ENCODE results near the gene ARHGAP8. TPM values are rescaled to one million over a fixed set of nuclear protein-coding genes. Genes with fewer than 3 reads are reported as not detected.
A peak's percentile ranks its signal among the peaks of the same experiment; 100 is the strongest.

The ARHGAP8 gene
- total and polyA plus RNA-seq, 4 donors: 0.69 to 8.5 (median 3.4) TPM

GRCh38 chr22:44870021-44870420 lies 117.6 kb downstream of the ARHGAP8 start:
- H3K9me3 ChIP-seq (ENCODE audit: control insufficient read depth, insufficient read depth, low read length): no peaks in the 10 kb centered on the region
- DNase-seq (ENCODE audit: low read depth in 4 of 6, low spot score in 6 of 6): peak in 1 of 6 donors; percentile 41
- H3K4me3 ChIP-seq (ENCODE audit: low read depth, low read length): no peak overlapping the region
- peaks cover 8% of the 10 kb centered on the region for H3K4me1 ChIP-seq (ENCODE audit: control insufficient read depth, insufficient read depth, low read length)
- H3K36me3 ChIP-seq (ENCODE audit: control insufficient read depth, insufficient read depth, low read length): peaks cover 15% of the 10 kb centered on the region
- no peak overlapping the region for H3K27ac ChIP-seq (ENCODE audit: low read depth, low read length)
- 60% methylated on average over 5 of the region's 5 CpGs for WGBS (ENCODE audit: insufficient coverage)
- no peaks in the 10 kb centered on the region for H3K27me3 ChIP-seq (ENCODE audit: control insufficient read depth, insufficient read depth, low read length)

DNA sequence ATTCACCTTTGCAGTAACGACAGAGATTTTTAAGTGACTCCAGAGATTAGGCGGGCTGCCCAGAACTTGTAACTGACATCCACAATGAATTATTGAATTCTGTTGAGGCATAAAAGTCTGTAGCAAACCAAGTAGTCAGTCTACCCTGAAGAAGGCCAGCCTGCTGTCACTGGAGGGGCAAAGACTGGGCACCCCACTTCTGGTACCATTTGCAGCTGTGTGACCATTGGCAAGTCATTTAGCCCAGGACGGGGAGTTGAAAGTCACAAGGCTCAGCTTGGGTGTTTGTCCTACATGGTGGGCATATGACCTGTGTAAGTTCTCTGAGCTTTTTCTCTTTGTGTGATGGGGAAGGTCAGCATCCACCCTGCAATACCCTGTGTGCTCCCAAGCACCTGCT lies 119.4 kb downstream of the ARHGAP8 start:
- no peak overlapping the region for H3K27ac ChIP-seq (ENCODE audit: low read depth, low read length)
- H3K9me3 ChIP-seq (ENCODE audit: control insufficient read depth, insufficient read depth, low read length): no peaks in the 10 kb centered on the region
- 80% methylated on average over 1 of the region's 3 CpGs for WGBS (ENCODE audit: insufficient coverage)
- peaks cover 8% of the 10 kb centered on the region for H3K4me1 ChIP-seq (ENCODE audit: control insufficient read depth, insufficient read depth, low read length)
- peaks cover 8% of the 10 kb centered on the region for H3K36me3 ChIP-seq (ENCODE audit: control insufficient read depth, insufficient read depth, low read length)
- H3K4me3 ChIP-seq (ENCODE audit: low read depth, low read length): no peak overlapping the region
- H3K27me3 ChIP-seq (ENCODE audit: control insufficient read depth, insufficient read depth, low read length): no peaks in the 10 kb centered on the region
- no peak for DNase-seq (ENCODE audit: low read depth in 4 of 6, low spot score in 6 of 6)

DNA sequence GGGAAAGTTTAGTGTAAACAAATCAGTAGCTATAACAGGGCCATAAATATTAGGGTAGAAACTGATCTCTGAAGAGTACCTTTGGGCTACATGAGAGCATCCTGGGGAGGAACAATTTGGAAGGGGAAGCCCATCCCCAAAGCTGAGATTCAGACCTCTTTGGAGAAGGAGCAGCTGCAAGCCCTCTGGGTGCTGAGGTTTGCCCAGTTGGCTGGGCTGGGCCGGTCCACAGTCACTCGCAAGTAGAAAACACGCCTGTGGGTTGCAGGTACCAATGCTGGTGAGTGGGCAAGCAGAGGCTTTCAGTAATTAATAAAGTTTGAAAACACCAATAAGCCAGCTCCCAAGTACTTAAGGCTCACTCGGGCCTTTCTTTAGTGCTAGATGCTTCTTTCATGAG lies 124.5 kb downstream of the ARHGAP8 start:
- Histone ChIP-seq H3K4me1 (ENCODE audit: control insufficient read depth, insufficient read depth, low read length) (no peaks in the 10 kb centered on the region), H3K4me3 (ENCODE audit: low read depth, low read length) (no peak overlapping the region), H3K27ac (ENCODE audit: low read depth, low read length) (no peak overlapping the region), H3K9me3 (ENCODE audit: control insufficient read depth, insufficient read depth, low read length) (no peaks in the 10 kb centered on the region), H3K27me3 (ENCODE audit: control insufficient read depth, insufficient read depth, low read length) (no peaks in the 10 kb centered on the region), H3K36me3 (ENCODE audit: control insufficient read depth, insufficient read depth, low read length) (peaks cover 39% of the 10 kb centered on the region)
- no peak for DNase-seq (ENCODE audit: low read depth in 4 of 6, low spot score in 6 of 6)
- WGBS (ENCODE audit: insufficient coverage): 100% methylated on average over 1 of the region's 4 CpGs

DNA sequence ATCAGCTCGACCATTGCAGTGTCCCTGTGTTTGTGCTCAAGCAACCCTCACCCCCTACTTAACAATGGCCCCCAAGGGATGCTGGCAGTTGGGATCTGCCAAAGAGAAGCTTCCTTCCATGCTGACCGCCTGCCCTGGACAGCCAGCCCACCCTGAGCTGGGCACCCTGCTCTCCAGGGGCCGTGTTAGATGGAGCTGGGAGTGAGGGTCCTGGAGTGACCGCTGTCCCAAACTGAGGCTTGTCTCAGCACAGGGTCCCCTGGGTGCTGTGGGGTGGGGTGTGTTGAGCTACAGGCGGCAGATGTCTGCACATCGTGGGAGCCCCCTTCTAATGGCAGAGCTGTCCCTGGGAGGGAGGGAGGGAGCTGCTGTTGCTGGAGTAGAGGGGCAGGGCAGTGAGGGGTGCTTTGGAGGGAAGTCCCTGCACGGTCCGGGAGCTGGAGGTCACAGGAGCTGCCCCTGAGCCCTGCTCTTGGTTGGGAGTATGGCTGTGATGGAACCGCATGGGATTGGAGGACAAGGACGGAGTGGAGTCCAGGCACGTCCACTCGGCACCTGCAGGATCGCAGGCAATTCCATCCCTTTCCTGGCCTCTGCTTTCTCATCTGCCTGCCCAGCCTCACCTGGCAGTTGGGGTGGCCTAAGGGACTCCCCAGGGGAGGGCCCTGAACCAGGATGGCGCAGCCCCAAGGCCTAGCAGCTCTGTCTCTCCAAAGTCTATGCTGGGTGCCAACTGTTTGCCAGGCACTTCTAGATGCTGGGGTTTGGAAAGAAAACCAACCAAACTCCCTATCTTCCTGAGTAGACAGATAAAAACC lies 126.3 kb downstream of the ARHGAP8 start:
- WGBS (ENCODE audit: insufficient coverage): 93% methylated on average over 13 of the region's 14 CpGs
- no peak overlapping the region for H3K4me3 ChIP-seq (ENCODE audit: low read depth, low read length)

DNA sequence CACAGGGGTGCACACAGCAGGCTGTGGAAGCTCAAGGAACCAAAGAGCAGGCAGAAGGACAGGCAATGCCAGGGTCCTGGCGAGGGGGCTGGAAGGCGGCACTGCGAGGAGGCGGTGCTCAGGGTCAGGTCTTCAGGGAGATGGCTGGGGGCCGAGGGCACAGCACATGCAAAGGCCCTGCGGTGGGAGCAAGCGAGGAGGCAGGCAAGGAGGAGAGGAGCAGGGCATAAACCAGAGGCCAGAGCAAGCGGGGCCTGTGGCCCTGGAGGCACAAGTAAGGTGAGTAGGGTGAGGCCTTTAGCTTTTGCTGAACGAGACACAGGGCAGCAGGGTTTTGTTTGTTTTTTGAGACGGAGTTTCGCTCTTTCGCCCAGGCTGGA lies 126.9 kb downstream of the ARHGAP8 start:
- no peaks in the 10 kb centered on the region for H3K4me1 ChIP-seq (ENCODE audit: control insufficient read depth, insufficient read depth, low read length)
- H3K27me3 ChIP-seq (ENCODE audit: control insufficient read depth, insufficient read depth, low read length): no peaks in the 10 kb centered on the region
- H3K4me3 ChIP-seq (ENCODE audit: low read depth, low read length): no peak overlapping the region
- WGBS (ENCODE audit: insufficient coverage): 95% methylated on average over 12 of the region's 12 CpGs
- DNase-seq (ENCODE audit: low read depth in 4 of 6, low spot score in 6 of 6): no peak
- H3K36me3 ChIP-seq (ENCODE audit: control insufficient read depth, insufficient read depth, low read length): peaks cover 57% of the 10 kb centered on the region
- H3K9me3 ChIP-seq (ENCODE audit: control insufficient read depth, insufficient read depth, low read length): no peaks in the 10 kb centered on the region
- H3K27ac ChIP-seq (ENCODE audit: low read depth, low read length): no peak overlapping the region

More for the DNA sequence above, 126.3 kb downstream of the ARHGAP8 start:
- H3K27me3 ChIP-seq (ENCODE audit: control insufficient read depth, insufficient read depth, low read length): no peaks in the 10 kb centered on the region
- H3K9me3 ChIP-seq (ENCODE audit: control insufficient read depth, insufficient read depth, low read length): no peaks in the 10 kb centered on the region
- no peak for DNase-seq (ENCODE audit: low read depth in 4 of 6, low spot score in 6 of 6)
- H3K4me1 ChIP-seq (ENCODE audit: control insufficient read depth, insufficient read depth, low read length): no peaks in the 10 kb centered on the region
- H3K27ac ChIP-seq (ENCODE audit: low read depth, low read length): no peak overlapping the region
- peaks cover 53% of the 10 kb centered on the region for H3K36me3 ChIP-seq (ENCODE audit: control insufficient read depth, insufficient read depth, low read length)

DNA sequence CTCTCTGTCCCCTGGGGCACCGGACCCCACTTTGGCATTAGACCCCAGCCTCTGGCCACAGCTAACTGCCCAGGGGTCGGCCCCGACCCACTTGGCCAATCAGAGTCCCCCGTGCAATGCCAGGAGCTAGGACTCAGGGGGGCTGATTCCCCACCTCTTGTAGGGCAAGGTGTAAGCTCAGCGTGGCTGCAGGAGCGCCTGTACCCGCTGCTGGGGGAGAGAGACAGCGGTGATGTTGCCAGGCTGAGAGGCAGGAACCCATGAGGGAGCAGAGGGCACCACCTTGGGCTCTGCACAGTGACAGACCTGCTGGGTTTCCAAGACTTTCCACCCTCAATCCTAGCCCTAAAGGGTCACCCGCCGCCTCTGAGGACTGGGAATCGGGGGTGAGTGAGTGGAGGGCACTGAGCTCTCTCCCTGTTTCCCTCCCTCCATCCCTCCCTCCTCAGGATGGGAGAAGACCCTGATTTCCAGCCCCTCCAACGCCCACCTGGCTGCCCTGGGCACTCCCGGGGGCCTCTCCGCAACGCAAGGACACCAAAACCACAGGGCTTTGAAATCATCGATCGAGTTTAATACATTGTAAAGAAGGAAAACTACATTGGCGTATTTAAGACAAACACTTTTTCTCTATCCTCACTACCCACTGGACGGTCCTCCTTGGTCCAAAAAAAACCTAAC lies 128.4 kb downstream of the ARHGAP8 start:
- 92% methylated on average over 13 of the region's 19 CpGs for WGBS (ENCODE audit: insufficient coverage)
- no peak for DNase-seq (ENCODE audit: low read depth in 4 of 6, low spot score in 6 of 6)

GRCh38 chr22:44881624-44882023 lies 129.2 kb downstream of the ARHGAP8 start:
- no peak overlapping the region for H3K27ac ChIP-seq (ENCODE audit: low read depth, low read length)
- H3K9me3 ChIP-seq (ENCODE audit: control insufficient read depth, insufficient read depth, low read length): no peaks in the 10 kb centered on the region
- H3K27me3 ChIP-seq (ENCODE audit: control insufficient read depth, insufficient read depth, low read length): no peaks in the 10 kb centered on the region
- peaks cover 80% of the 10 kb centered on the region for H3K36me3 ChIP-seq (ENCODE audit: control insufficient read depth, insufficient read depth, low read length)
- DNase-seq (ENCODE audit: low read depth in 4 of 6, low spot score in 6 of 6): no peak
- H3K4me1 ChIP-seq (ENCODE audit: control insufficient read depth, insufficient read depth, low read length): no peaks in the 10 kb centered on the region
- WGBS (ENCODE audit: insufficient coverage): 86% methylated on average over 20 of the region's 24 CpGs
- no peak overlapping the region for H3K4me3 ChIP-seq (ENCODE audit: low read depth, low read length)

More for the DNA sequence above, 128.4 kb downstream of the ARHGAP8 start:
- Histone ChIP-seq H3K27ac (ENCODE audit: low read depth, low read length) (no peak overlapping the region), H3K4me3 (ENCODE audit: low read depth, low read length) (no peak overlapping the region), H3K36me3 (ENCODE audit: control insufficient read depth, insufficient read depth, low read length) (peaks cover 72% of the 10 kb centered on the region), H3K9me3 (ENCODE audit: control insufficient read depth, insufficient read depth, low read length) (no peaks in the 10 kb centered on the region), H3K4me1 (ENCODE audit: control insufficient read depth, insufficient read depth, low read length) (no peaks in the 10 kb centered on the region), H3K27me3 (ENCODE audit: control insufficient read depth, insufficient read depth, low read length) (no peaks in the 10 kb centered on the region)

DNA sequence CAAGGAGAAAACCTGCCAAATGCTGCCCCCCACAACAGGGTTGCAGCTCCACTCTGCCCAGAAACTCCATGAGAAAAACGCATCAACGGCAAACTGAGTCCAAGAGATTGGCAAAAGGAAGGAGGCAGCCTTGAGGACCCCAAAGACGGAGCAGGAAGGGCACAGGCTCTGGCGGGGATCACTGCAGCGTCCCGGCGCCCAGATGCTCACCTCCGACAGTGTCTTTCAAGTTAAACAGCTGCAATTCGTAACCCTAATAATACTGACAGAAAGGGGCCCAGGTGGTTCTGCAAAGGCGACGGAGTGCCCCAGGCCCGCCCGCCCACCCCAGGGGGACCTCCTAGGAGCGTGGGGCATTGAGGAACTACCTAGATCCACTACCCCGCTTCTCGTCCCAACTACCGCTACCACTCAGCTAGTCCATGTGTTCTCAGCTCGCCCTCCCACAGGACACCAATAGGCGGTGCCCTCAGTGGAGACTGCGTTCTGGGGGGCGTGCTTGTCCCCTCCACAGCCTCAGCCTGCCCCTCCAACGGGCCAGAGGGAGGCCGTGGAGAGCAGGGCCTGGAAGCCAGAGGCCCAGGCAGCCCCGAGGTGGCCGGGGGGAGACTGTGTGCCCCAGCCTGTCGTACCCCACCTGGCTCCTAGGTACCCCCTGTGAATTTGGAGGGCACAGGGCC lies 130.0 kb downstream of the ARHGAP8 start:
- no peak overlapping the region for H3K27ac ChIP-seq (ENCODE audit: low read depth, low read length)
- H3K9me3 ChIP-seq (ENCODE audit: control insufficient read depth, insufficient read depth, low read length): no peaks in the 10 kb centered on the region
- 85% methylated on average over 24 of the region's 26 CpGs for WGBS (ENCODE audit: insufficient coverage)
- DNase-seq (ENCODE audit: low read depth in 4 of 6, low spot score in 6 of 6): no peak
- peaks cover 83% of the 10 kb centered on the region for H3K36me3 ChIP-seq (ENCODE audit: control insufficient read depth, insufficient read depth, low read length)
- no peaks in the 10 kb centered on the region for H3K4me1 ChIP-seq (ENCODE audit: control insufficient read depth, insufficient read depth, low read length)
- H3K27me3 ChIP-seq (ENCODE audit: control insufficient read depth, insufficient read depth, low read length): no peaks in the 10 kb centered on the region
- no peak overlapping the region for H3K4me3 ChIP-seq (ENCODE audit: low read depth, low read length)

- no peak for DNase-seq (ENCODE audit: low read depth in 4 of 6, low spot score in 6 of 6)
- H3K4me3 ChIP-seq (ENCODE audit: low read depth, low read length): no peak overlapping the region
- 86% methylated on average over 8 of the region's 12 CpGs for WGBS (ENCODE audit: insufficient coverage)
- no peaks in the 10 kb centered on the region for H3K4me1 ChIP-seq (ENCODE audit: control insufficient read depth, insufficient read depth, low read length)
- H3K9me3 ChIP-seq (ENCODE audit: control insufficient read depth, insufficient read depth, low read length): no peaks in the 10 kb centered on the region
- H3K36me3 ChIP-seq (ENCODE audit: control insufficient read depth, insufficient read depth, low read length): peaks cover 83% of the 10 kb centered on the region
- H3K27me3 ChIP-seq (ENCODE audit: control insufficient read depth, insufficient read depth, low read length): no peaks in the 10 kb centered on the region
- H3K27ac ChIP-seq (ENCODE audit: low read depth, low read length): no peak overlapping the region
Observed at GRCh38 chr22:44883011-44883421, 130.6 kb downstream of the ARHGAP8 start.
